ENCODE data around the gene INTS11.

Gene INTS11

DNA sequence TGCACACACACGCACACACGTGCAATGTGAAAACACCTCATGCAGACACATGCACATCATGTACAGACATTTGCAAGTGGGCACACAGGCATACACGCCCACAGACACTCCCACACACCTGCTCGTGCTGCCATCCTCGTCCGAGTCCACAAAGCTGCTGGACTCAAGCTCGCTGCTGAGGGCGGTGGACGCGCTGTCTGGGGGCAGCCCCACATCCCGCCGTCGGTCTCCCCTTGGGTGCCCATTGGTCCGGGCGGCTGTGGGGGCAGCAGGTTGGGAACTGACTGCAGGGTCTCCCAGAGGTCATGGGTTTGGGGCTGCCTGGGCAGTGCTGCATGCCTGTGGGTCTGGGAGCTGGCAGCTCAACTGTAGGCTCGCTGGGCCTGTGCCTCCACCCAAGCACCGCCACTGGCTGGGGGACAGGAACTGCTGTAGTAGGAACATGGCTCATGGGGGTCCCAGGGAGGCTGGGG, 17.1 kb upstream of the INTS11 start:
- Mint-ChIP-seq H3K4me1 (ENCODE audit: low read depth) (peaks cover 4% of the 10 kb centered on the region), H3K27ac (no peak overlapping the region), H3K4me3 (no peak overlapping the region), H3K9me3 (ENCODE audit: low read depth) (no peaks in the 10 kb centered on the region), H3K27me3 (no peaks in the 10 kb centered on the region), H3K36me3 (no peaks in the 10 kb centered on the region)

- Mint-ChIP-seq H3K4me1 (ENCODE audit: low read depth) (peaks cover 4% of the 10 kb centered on the region), H3K4me3 (no peak overlapping the region), H3K36me3 (no peaks in the 10 kb centered on the region), H3K27ac (no peak overlapping the region), H3K27me3 (no peaks in the 10 kb centered on the region), H3K9me3 (ENCODE audit: low read depth) (no peaks in the 10 kb centered on the region)
These were observed 16.5 kb upstream of the INTS11 start for GRCh38 chr1:1340791-1341548.

DNA sequence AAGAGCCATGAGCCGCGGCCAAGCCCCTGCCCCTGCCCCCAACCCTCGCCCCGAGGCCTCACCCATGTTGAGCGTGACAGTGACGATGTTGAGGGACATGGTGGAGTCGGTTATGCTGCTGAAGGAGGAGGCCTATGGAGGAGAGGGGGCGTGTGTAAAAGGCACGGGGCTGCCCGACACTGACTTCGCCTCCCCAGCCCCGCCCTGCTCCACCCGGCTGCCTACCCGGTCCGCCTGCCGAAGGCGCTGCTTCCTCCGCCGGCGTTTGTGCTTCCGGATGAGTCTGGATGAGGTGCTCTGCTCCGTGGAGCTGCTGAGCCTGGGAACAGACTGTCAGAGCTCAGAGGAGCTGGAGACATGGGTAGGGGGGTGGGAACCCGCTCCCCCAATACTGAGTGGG, 15.7 kb upstream of the INTS11 start:
- Mint-ChIP-seq H3K27me3 (no peaks in the 10 kb centered on the region), H3K4me3 (no peak overlapping the region), H3K27ac (no peak overlapping the region), H3K36me3 (no peaks in the 10 kb centered on the region), H3K4me1 (ENCODE audit: low read depth) (peaks cover 2% of the 10 kb centered on the region), H3K9me3 (ENCODE audit: low read depth) (no peaks in the 10 kb centered on the region)

DNA sequence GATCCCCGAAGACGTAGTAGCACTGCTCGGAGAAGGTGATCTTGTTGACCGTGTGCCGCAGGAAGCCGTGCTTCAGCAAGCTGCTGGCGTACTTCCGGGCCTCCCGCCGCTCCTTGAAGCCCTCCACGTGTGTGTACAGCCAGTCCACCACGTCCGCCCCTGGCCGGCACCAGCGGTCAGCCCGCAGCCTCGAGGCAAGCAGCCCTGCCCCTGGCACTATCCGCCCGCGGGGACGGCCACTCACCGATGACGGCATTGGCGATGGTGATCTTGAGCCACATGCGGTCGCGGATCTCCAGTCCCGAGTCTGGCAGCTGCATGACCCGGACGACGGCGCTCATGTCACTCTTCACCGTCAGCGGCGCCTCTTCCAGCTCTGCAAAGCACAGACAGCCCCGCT, 13.8 kb upstream of the INTS11 start:
- Mint-ChIP-seq H3K4me3 (no peak overlapping the region), H3K4me1 (ENCODE audit: low read depth) (peaks cover 2% of the 10 kb centered on the region), H3K9me3 (ENCODE audit: low read depth) (no peaks in the 10 kb centered on the region), H3K36me3 (no peaks in the 10 kb centered on the region), H3K27me3 (no peaks in the 10 kb centered on the region), H3K27ac (no peak overlapping the region)

DNA sequence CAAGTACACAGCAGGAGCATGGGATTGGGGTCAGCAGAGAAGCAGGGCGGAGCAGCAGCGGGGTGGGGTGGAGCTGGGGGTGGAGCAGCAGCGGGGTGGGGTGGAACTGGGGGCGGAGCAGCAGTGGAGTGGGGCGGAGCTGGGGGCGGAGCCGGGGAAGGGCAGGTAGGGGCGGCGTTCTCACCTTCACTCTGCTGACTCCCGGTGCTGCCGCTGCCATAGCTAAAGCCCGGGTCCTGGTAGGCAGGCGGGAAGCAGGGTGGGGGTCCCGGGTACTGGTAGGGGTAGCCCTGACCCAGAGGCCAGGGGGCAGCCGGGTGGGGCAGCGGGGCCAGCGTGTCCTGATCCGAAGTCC, 13.3 kb upstream of the INTS11 start:
- Mint-ChIP-seq H3K9me3 (ENCODE audit: low read depth) (no peaks in the 10 kb centered on the region), H3K4me1 (ENCODE audit: low read depth) (peaks cover 2% of the 10 kb centered on the region), H3K4me3 (no peak overlapping the region), H3K36me3 (no peaks in the 10 kb centered on the region), H3K27me3 (no peaks in the 10 kb centered on the region), H3K27ac (no peak overlapping the region)

GRCh38 chr1:1336931-1337792, 12.7 kb upstream of the INTS11 start:
- H3K4me3 Mint-ChIP-seq, result no peak overlapping the region
- peaks cover 2% of the 10 kb centered on the region for H3K4me1 Mint-ChIP-seq (ENCODE audit: low read depth)
- no peak overlapping the region for H3K27ac Mint-ChIP-seq
- H3K36me3 Mint-ChIP-seq, result no peaks in the 10 kb centered on the region
- H3K9me3 Mint-ChIP-seq (ENCODE audit: low read depth), result no peaks in the 10 kb centered on the region
- H3K27me3 Mint-ChIP-seq, result no peaks in the 10 kb centered on the region

DNA sequence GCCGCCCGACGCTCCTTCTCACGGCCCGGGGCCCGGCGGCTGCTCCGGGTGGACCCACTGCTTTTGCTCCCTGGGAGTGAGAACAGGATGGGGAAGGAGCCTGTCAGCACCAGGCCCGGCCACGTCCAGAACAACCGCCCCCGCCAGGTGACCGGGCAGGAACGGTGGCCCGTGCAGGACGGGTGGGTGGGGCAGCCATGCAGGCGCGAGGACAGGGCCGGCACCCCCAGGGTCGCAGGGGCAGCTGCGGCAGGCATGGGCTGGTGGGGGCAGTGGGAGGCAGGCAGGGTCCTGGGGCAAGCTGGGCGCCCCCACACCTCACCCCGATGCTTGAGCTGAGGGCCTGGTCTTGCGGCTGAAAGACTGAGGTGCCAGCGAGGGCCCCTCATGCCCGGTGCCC, 12.0 kb upstream of the INTS11 start:
- H3K4me1 Mint-ChIP-seq (ENCODE audit: low read depth), result peaks cover 2% of the 10 kb centered on the region
- no peaks in the 10 kb centered on the region for H3K9me3 Mint-ChIP-seq (ENCODE audit: low read depth)
- H3K36me3 Mint-ChIP-seq, result no peaks in the 10 kb centered on the region

GRCh38 chr1:1335792-1336248, 11.4 kb upstream of the INTS11 start:
- Mint-ChIP-seq H3K27ac (no peak overlapping the region), H3K27me3 (no peaks in the 10 kb centered on the region), H3K9me3 (ENCODE audit: low read depth) (no peaks in the 10 kb centered on the region), H3K4me3 (no peak overlapping the region), H3K36me3 (no peaks in the 10 kb centered on the region), H3K4me1 (ENCODE audit: low read depth) (no peaks in the 10 kb centered on the region)

More for the DNA sequence above, 12.0 kb upstream of the INTS11 start:
- H3K4me3 Mint-ChIP-seq, result no peak overlapping the region
- H3K27me3 Mint-ChIP-seq, result no peaks in the 10 kb centered on the region
- H3K27ac Mint-ChIP-seq, result no peak overlapping the region

DNA sequence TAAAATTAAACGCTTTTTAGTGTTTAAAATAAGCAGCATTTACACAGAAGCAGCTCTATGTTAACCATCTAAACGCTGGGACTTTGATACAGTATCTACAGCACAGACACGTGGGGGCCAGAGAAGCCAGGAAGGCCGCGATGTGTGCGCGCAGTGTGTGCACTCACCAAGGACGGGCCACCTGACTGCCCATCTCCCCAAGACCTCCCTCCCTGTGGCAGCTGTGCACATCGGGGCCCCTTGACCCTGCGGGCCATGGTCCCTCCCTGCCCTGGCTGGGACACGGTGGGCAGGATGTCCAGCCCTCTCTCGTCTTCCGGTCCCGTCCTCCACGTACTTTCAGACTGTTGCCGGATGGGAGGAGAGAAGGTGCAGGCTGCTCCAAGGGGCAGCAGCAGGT, 10.8 kb upstream of the INTS11 start:
- Mint-ChIP-seq H3K27ac (no peak overlapping the region), H3K36me3 (no peaks in the 10 kb centered on the region), H3K4me3 (no peak overlapping the region), H3K4me1 (ENCODE audit: low read depth) (no peaks in the 10 kb centered on the region), H3K27me3 (no peaks in the 10 kb centered on the region), H3K9me3 (ENCODE audit: low read depth) (no peaks in the 10 kb centered on the region)

- Mint-ChIP-seq H3K27ac (no peak overlapping the region), H3K36me3 (no peaks in the 10 kb centered on the region), H3K9me3 (ENCODE audit: low read depth) (no peaks in the 10 kb centered on the region), H3K4me3 (no peak overlapping the region), H3K27me3 (no peaks in the 10 kb centered on the region), H3K4me1 (ENCODE audit: low read depth) (peaks cover under 1% of the 10 kb centered on the region)
These were observed 10.4 kb upstream of the INTS11 start for GRCh38 chr1:1334835-1335234.

DNA sequence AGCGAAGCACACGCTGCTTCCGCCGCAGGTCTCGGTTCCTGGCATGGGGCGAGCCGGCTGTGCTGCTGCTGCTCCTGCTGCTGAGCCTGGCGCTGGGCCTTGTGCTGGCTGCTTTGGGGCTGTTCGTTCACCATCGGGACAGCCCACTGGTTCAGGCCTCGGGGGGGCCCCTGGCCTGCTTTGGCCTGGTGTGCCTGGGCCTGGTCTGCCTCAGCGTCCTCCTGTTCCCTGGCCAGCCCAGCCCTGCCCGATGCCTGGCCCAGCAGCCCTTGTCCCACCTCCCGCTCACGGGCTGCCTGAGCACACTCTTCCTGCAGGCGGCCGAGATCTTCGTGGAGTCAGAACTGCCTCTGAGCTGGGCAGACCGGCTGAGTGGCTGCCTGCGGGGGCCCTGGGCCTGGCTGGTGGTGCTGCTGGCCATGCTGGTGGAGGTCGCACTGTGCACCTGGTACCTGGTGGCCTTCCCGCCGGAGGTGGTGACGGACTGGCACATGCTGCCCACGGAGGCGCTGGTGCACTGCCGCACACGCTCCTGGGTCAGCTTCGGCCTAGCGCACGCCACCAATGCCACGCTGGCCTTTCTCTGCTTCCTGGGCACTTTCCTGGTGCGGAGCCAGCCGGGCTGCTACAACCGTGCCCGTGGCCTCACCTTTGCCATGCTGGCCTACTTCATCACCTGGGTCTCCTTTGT, 9.2 kb upstream of the INTS11 start:
- Mint-ChIP-seq H3K4me3 (no peak overlapping the region), H3K27ac (no peak overlapping the region), H3K27me3 (no peaks in the 10 kb centered on the region), H3K36me3 (no peaks in the 10 kb centered on the region), H3K4me1 (ENCODE audit: low read depth) (peaks cover 3% of the 10 kb centered on the region), H3K9me3 (ENCODE audit: low read depth) (no peaks in the 10 kb centered on the region)

DNA sequence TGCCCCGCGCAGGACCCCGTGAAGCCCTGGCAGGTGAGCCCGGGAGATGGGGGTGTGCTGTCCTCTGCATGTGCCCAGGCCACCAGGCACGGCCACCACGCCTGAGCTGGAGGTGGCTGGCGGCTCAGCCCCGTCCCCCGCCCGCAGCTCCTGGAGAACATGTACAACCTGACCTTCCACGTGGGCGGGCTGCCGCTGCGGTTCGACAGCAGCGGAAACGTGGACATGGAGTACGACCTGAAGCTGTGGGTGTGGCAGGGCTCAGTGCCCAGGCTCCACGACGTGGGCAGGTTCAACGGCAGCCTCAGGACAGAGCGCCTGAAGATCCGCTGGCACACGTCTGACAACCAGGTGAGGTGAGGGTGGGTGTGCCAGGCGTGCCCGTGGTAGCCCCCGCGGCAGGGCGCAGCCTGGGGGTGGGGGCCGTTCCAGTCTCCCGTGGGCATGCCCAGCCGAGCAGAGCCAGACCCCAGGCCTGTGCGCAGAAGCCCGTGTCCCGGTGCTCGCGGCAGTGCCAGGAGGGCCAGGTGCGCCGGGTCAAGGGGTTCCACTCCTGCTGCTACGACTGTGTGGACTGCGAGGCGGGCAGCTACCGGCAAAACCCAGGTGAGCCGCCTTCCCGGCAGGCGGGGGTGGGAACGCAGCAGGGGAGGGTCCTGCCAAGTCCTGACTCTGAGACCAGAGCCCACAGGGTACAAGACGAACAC, 8.5 kb upstream of the INTS11 start:
- no peak overlapping the region for H3K27ac Mint-ChIP-seq
- H3K4me1 Mint-ChIP-seq (ENCODE audit: low read depth), result peaks cover 3% of the 10 kb centered on the region
- no peaks in the 10 kb centered on the region for H3K9me3 Mint-ChIP-seq (ENCODE audit: low read depth)
- no peaks in the 10 kb centered on the region for H3K36me3 Mint-ChIP-seq
- no peaks in the 10 kb centered on the region for H3K27me3 Mint-ChIP-seq
- no peak overlapping the region for H3K4me3 Mint-ChIP-seq

- Mint-ChIP-seq H3K36me3 (no peaks in the 10 kb centered on the region), H3K27ac (no peak overlapping the region), H3K27me3 (no peaks in the 10 kb centered on the region), H3K4me1 (ENCODE audit: low read depth) (peaks cover 3% of the 10 kb centered on the region), H3K9me3 (ENCODE audit: low read depth) (no peaks in the 10 kb centered on the region), H3K4me3 (no peak overlapping the region)
These were observed 7.7 kb upstream of the INTS11 start for GRCh38 chr1:1332031-1332755.

All from activated naive CD8-positive, alpha-beta T cell (primary cell).